A549 treated with DMSO at 1 μM for 4 hours (cell line): ENCODE measurements around the gene CCNA2. TPM values are rescaled to one million over a fixed set of nuclear protein-coding genes. Genes with fewer than 3 reads are reported as not detected.

ENCODE experiments used
- total RNA-seq: library from RNA; stranded (reverse); fragments of 200-300 nt; extraction: Qiagen RNA extraction; gene quantifications from 5 replicates; pipeline ENCODE4 v1.2.3, GENCODE V29; 2022; ENCODE audit warnings: low read depth

Gene CCNA2
- total RNA-seq, result 43.5 to 55.0 TPM (median 51.9 TPM) in 5 replicates

GRCh38 chr4:121823505-121824170 lies at the start of gene CCNA2:
TSS of gene CCNA2 (minus strand) at chr4:121823883. CDS start at chr4:121823628, 255 bp downstream.

GRCh38 chr4:121869841-121870822 lies 46.4 kb upstream of the CCNA2 start, which contains the start of gene BBS7:
TSS of gene BBS7 (minus strand) at chr4:121870474. CDS start at chr4:121870313, 161 bp downstream.

GRCh38 chr4:121800961-121801714 lies 22.5 kb downstream of the CCNA2 start, which contains the start of gene EXOSC9:
TSS of gene EXOSC9 (plus strand) at chr4:121801323. CDS start at chr4:121801425, 102 bp downstream.

Other genes with a start within 250 kb of the CCNA2 start
- 469 to 560 TPM (median 495 TPM) in 5 replicates for gene ANXA5, start 126.9 kb downstream of the CCNA2 start, total RNA-seq
- gene SMIM43, start 58.7 kb downstream of the CCNA2 start, total RNA-seq, result 0.19 to 0.45 TPM (median 0.34 TPM) in 5 replicates
- gene EXOSC9, start 22.6 kb downstream of the CCNA2 start, total RNA-seq, result 29.4 to 36.6 TPM (median 33.5 TPM) in 5 replicates
- 13.5 to 17.9 TPM (median 14.6 TPM) in 5 replicates for gene BBS7, start 46.6 kb upstream of the CCNA2 start, total RNA-seq
- gene TRPC3, start 128.2 kb upstream of the CCNA2 start, total RNA-seq, result 0.04 to 0.07 TPM in 2 of 5 replicates, not detected in the others